SK-N-SH treated with all-trans-retinoic acid at 6 μM for 48 hours (cell line): Measurements from ENCODE around the gene SETD1A.

Experiments
- ARNTL ChIP-seq: fragments of 450-650 bp; formaldehyde crosslinking; IDR thresholded peaks from 2 replicates; pipeline ENCODE4 v1.5.0; 2020; ENCODE audit warnings: low read depth, mild to moderate bottlenecking, moderate library complexity, borderline replicate concordance
- ESRRG ChIP-seq: fragments of 250-450 bp; sonication (Bioruptor Pico); IDR thresholded peaks from 2 replicates; pipeline ENCODE4 v1.6.1; 2021; ENCODE audit warnings: mild to moderate bottlenecking
- OSR1 ChIP-seq: fragments of 250-450 bp; sonication (Bioruptor Pico); IDR thresholded peaks from 2 replicates; pipeline ENCODE4 v1.8.0; 2022; ENCODE audit warnings: moderate library complexity, mild to moderate bottlenecking, inconsistent platforms
- RARB ChIP-seq: fragments of 250-450 bp; sonication (Bioruptor Pico); IDR thresholded peaks from 2 replicates; pipeline ENCODE4 v1.8.0; 2021; ENCODE audit warnings: mild to moderate bottlenecking, moderate library complexity
- TOX ChIP-seq: fragments of 250-450 bp; sonication (Bioruptor Pico); IDR thresholded peaks from 2 replicates; pipeline ENCODE4 v1.8.0; 2021; ENCODE audit warnings: mild to moderate bottlenecking, moderate library complexity, borderline replicate concordance
- ZFP3 ChIP-seq: fragments of 250-450 bp; sonication (Bioruptor Pico); IDR thresholded peaks from 2 replicates; pipeline ENCODE4 v1.5.0; 2020; ENCODE audit warnings: mild to moderate bottlenecking, moderate library complexity
- ZFP30 ChIP-seq: fragments of 450-650 bp; formaldehyde crosslinking; IDR thresholded peaks from 2 replicates; pipeline ENCODE4 v1.5.0; 2022; ENCODE audit warnings: mild to moderate bottlenecking, moderate library complexity
- ZNF565 ChIP-seq: fragments of 450-650 bp; formaldehyde crosslinking; conservative IDR thresholded peaks from 2 replicates; pipeline ENCODE4 v1.5.0; 2020; ENCODE audit warnings: low read depth, mild to moderate bottlenecking, moderate library complexity
- ZNF70 ChIP-seq: fragments of 450-650 bp; formaldehyde crosslinking; IDR thresholded peaks from 2 replicates; pipeline ENCODE4 v1.5.0; 2020; ENCODE audit warnings: mild to moderate bottlenecking, moderate library complexity
- ZNF8 ChIP-seq: fragments of 450-650 bp; formaldehyde crosslinking; IDR thresholded peaks from 2 replicates; pipeline ENCODE4 v1.5.0; 2020; ENCODE audit warnings: mild to moderate bottlenecking, moderate library complexity
- TF ChIP-seq, protein P1 (sequence below): fragments of 250-450 bp; sonication (Bioruptor Pico); IDR thresholded peaks from 2 replicates; pipeline ENCODE4 v1.5.1; 2020; ENCODE audit warnings: low read depth, mild to moderate bottlenecking, moderate library complexity
- TF ChIP-seq, protein P2 (sequence below): fragments of 250-450 bp; sonication (Bioruptor Pico); IDR thresholded peaks from 2 replicates; pipeline ENCODE4 v1.8.0; 2020; ENCODE audit warnings: mild to moderate bottlenecking, moderate library complexity, borderline replicate concordance
- TF ChIP-seq, protein P3 (sequence below): fragments of 250-450 bp; sonication (Bioruptor Pico); IDR thresholded peaks from 2 replicates; pipeline ENCODE4 v1.8.0; 2021; ENCODE audit warnings: low read depth, mild to moderate bottlenecking, moderate library complexity, borderline replicate concordance
- TF ChIP-seq, protein P4 (sequence below): fragments of 250-450 bp; sonication (Bioruptor Pico); IDR thresholded peaks from 2 replicates; pipeline ENCODE4 v1.5.1; 2021; ENCODE audit warnings: mild to moderate bottlenecking, moderate library complexity

DNA sequence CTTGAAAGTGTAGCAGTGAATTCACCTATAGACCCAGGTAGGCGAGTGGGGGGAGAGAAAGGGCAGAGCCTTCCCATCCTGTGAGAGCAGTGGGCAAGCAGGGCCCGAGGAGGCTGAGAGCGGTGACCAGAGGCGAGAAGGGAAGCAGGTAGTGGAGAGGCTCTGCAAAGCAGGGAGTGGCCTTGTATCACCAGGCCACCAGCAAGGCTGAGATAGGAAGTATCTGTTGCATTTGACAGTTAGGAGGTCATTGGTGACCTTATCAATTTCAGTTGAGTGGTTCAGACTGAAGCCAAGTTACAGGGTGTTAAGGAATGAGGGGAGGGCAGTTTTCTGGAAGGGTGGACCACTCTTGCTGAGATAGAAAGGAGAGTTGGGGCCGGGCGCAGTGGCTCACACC lies 16.8 kb downstream of the SETD1A start:
- TF ChIP-seq ZNF70 (CRISPR knock-in tag) (no peak), TOX (no peak), ZFP30 (CRISPR knock-in tag) (no peak), ZNF8 (CRISPR knock-in tag) (no peak), ZFP3 (no peak), ZNF565 (no peak), ESRRG (CRISPR knock-in tag) (no peak), OSR1 (CRISPR knock-in tag) (no peak), RARB (CRISPR knock-in tag) (no peak), ARNTL (CRISPR knock-in tag) (no peak)
- TF ChIP-seq, protein P1, sequence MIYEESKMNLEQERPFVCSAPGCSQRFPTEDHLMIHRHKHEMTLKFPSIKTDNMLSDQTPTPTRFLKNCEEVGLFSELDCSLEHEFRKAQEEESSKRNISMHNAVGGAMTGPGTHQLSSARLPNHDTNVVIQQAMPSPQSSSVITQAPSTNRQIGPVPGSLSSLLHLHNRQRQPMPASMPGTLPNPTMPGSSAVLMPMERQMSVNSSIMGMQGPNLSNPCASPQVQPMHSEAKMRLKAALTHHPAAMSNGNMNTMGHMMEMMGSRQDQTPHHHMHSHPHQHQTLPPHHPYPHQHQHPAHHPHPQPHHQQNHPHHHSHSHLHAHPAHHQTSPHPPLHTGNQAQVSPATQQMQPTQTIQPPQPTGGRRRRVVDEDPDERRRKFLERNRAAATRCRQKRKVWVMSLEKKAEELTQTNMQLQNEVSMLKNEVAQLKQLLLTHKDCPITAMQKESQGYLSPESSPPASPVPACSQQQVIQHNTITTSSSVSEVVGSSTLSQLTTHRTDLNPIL = no peak
- TF ChIP-seq, protein P2, sequence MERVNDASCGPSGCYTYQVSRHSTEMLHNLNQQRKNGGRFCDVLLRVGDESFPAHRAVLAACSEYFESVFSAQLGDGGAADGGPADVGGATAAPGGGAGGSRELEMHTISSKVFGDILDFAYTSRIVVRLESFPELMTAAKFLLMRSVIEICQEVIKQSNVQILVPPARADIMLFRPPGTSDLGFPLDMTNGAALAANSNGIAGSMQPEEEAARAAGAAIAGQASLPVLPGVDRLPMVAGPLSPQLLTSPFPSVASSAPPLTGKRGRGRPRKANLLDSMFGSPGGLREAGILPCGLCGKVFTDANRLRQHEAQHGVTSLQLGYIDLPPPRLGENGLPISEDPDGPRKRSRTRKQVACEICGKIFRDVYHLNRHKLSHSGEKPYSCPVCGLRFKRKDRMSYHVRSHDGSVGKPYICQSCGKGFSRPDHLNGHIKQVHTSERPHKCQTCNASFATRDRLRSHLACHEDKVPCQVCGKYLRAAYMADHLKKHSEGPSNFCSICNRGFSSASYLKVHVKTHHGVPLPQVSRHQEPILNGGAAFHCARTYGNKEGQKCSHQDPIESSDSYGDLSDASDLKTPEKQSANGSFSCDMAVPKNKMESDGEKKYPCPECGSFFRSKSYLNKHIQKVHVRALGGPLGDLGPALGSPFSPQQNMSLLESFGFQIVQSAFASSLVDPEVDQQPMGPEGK (CRISPR knock-in tag) = no peak
- TF ChIP-seq, protein P3, sequence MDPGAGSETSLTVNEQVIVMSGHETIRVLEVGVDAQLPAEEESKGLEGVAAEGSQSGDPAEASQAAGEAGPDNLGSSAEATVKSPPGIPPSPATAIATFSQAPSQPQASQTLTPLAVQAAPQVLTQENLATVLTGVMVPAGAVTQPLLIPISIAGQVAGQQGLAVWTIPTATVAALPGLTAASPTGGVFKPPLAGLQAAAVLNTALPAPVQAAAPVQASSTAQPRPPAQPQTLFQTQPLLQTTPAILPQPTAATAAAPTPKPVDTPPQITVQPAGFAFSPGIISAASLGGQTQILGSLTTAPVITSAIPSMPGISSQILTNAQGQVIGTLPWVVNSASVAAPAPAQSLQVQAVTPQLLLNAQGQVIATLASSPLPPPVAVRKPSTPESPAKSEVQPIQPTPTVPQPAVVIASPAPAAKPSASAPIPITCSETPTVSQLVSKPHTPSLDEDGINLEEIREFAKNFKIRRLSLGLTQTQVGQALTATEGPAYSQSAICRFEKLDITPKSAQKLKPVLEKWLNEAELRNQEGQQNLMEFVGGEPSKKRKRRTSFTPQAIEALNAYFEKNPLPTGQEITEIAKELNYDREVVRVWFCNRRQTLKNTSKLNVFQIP = no peak
- TF ChIP-seq, protein P4, sequence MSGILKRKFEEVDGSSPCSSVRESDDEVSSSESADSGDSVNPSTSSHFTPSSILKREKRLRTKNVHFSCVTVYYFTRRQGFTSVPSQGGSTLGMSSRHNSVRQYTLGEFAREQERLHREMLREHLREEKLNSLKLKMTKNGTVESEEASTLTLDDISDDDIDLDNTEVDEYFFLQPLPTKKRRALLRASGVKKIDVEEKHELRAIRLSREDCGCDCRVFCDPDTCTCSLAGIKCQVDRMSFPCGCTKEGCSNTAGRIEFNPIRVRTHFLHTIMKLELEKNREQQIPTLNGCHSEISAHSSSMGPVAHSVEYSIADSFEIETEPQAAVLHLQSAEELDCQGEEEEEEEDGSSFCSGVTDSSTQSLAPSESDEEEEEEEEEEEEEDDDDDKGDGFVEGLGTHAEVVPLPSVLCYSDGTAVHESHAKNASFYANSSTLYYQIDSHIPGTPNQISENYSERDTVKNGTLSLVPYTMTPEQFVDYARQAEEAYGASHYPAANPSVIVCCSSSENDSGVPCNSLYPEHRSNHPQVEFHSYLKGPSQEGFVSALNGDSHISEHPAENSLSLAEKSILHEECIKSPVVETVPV (CRISPR knock-in tag) = no peak
